Mononuclear cell (primary cell): ENCODE data around the gene PPP4R4. TPM values are rescaled to one million over a fixed set of nuclear protein-coding genes. Genes with fewer than 3 reads are reported as not detected.

Source experiments
- H3K27me3 ChIP-seq: 2 replicates; pipeline ENCODE4 v1.6.0; 2011; ENCODE audit warnings: low read length, control low read depth; ENCODE audit not compliant: insufficient read depth
- H3K4me1 ChIP-seq: 2 replicates; pipeline ENCODE4 v1.5.1; 2011; ENCODE audit warnings: mild to moderate bottlenecking, low read length, control low read depth; ENCODE audit not compliant: insufficient read depth
- H3K4me3 ChIP-seq: 2 replicates; pipeline ENCODE4 v1.5.1; 2011; ENCODE audit warnings: mild to moderate bottlenecking, low read length, moderate library complexity
- H3K9me3 ChIP-seq: 2 replicates; pipeline ENCODE4 v1.5.1; 2011; ENCODE audit warnings: low read depth, mild to moderate bottlenecking, control low read depth, low read length
- total RNA-seq: library from RNA; depleted of rRNA; stranded (reverse); fragments of >200 nt; gene quantifications from one replicate; pipeline ENCODE4 v1.2.3, GENCODE V29; 2012

Gene PPP4R4, protein sequence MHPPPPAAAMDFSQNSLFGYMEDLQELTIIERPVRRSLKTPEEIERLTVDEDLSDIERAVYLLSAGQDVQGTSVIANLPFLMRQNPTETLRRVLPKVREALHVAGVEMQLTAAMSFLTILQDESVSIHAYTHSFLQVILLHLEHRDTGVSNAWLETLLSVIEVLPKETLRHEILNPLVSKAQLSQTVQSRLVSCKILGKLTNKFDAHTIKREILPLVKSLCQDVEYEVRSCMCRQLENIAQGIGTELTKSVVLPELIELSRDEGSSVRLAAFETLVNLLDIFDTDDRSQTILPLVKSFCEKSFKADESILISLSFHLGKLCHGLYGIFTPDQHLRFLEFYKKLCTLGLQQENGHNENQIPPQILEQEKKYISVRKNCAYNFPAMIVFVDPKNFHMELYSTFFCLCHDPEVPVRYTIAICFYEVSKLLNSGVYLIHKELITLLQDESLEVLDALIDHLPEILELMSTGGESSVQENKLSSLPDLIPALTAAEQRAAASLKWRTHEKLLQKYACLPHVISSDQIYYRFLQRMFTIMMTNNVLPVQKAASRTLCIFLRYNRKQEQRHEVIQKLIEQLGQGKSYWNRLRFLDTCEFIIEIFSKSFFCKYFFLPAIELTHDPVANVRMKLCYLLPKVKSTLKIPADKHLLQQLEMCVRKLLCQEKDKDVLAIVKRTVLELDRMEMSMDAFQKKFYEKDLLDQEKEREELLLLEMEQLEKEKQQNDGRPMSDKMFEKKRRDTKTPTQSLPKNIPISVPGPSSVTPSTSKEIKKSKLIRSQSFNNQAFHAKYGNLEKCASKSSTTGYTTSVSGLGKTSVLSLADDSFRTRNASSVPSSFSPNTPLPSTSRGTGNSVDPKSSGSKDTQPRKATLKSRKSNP
- 0.84 TPM for total RNA-seq

- Histone ChIP-seq H3K4me1 (peaks cover 16% of the 10 kb centered on the region), H3K9me3 (no peaks in the 10 kb centered on the region), H3K27me3 (peaks cover 57% of the 10 kb centered on the region), H3K4me3 (peak within 1 kb of the TSS; percentile 40)
These were observed at the start of gene PPP4R4 for GRCh38 chr14:94173885-94174603. PPP4R4 (plus strand) TSS chr14:94174322; CDS start chr14:94174466, 144 bp downstream.

DNA sequence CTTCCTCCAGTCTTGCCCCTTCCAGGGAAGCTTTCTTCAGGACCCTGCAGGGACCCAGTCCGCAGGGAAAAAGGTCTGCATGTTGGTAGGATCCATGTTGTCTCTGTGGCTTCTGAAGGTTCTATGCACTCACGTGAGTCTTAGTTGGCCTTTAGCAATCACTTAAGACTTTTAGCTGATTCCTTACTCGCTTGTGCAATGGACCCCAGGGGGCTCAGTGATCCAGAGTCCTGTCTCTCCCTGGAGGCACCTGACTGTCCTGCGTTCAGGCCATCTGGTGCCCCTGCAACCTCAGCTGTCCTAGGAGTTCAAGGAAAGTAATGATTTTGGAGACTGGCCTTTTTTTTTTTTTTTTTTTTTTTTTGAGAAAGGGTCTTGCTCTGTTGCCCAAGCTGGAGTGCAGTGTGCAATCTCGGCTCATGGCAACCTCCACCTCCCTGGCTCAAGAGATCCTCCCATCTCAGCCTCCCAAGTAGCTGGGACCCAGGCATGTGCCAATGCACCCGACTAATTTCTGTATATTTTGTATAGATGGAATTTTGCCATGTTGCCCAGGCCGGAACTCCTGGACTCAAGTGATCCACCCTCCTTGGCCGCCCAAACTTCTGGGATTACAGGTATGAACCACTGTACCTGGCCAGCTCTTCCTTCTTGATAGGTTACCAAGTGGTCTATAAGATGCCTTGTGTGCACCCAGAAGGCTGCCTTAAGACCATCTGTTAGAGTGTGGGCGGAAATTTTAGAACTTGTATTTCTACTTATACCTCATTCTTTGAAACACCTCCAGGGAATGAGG, 49.3 kb upstream of the PPP4R4 start:
- H3K4me3 ChIP-seq, result no peak overlapping the region
- peaks cover 9% of the 10 kb centered on the region for H3K4me1 ChIP-seq
- no peaks in the 10 kb centered on the region for H3K9me3 ChIP-seq
- no peaks in the 10 kb centered on the region for H3K27me3 ChIP-seq

GRCh38 chr14:94125659-94126418, 48.3 kb upstream of the PPP4R4 start:
- H3K4me1 ChIP-seq, result peaks cover 15% of the 10 kb centered on the region
- no peaks in the 10 kb centered on the region for H3K27me3 ChIP-seq
- no peak overlapping the region for H3K4me3 ChIP-seq
- no peaks in the 10 kb centered on the region for H3K9me3 ChIP-seq

DNA sequence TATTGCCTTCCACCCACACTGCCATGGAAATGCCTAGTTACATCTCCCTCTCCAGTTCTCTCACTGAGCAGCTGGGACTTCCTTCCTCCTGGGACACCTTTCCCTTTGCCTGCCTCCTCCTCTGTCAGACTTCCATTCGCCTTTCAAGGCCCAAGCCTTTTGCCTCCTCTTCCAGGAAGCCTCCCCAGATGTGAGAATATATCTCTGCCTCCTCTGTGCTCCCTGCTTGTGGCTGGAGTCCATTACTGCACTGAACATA, 47.8 kb upstream of the PPP4R4 start:
- Histone ChIP-seq H3K4me1 (peaks cover 15% of the 10 kb centered on the region), H3K27me3 (no peaks in the 10 kb centered on the region), H3K9me3 (no peaks in the 10 kb centered on the region), H3K4me3 (no peak overlapping the region)

DNA sequence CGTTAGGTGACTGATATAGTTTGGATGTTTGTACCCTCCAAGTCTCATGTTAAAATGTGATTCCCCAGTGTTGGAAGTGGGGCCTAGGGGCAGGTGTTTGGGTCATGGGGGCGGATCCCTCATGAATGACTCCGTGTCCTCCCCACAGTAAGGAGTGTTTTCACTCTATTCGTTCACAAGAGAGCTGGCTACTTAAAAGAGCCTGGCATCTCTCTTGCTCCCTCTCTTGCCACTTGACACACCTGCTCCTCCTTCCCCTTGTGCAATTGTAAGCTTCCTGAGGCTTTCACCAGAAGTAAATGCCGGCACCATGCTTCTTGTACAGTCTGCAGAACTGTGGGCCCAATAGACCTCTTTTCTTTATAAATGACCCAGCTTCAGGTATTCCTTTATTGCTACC, 47.3 kb upstream of the PPP4R4 start:
- H3K4me1 ChIP-seq, result peaks cover 15% of the 10 kb centered on the region
- H3K4me3 ChIP-seq, result no peak overlapping the region
- no peaks in the 10 kb centered on the region for H3K27me3 ChIP-seq
- H3K9me3 ChIP-seq, result no peaks in the 10 kb centered on the region

DNA sequence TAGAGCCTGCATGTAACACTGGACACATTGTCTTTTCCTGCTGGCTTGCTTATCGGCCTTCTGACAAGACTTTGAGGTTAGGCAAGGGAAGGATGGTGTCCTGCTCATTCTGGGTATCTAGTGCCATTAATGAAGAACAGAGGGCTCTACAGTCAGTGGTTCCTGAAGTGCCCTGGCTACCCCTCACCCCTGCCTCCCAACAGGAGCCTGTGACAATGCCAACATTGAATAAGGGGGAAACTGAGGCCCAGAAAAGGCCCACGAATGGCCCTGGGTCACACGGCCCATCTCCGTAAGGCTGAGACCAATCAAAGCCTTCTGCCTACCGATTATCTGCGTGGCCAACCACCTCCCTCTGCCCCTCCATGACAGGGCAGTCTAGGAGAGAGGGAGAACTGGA, 46.8 kb upstream of the PPP4R4 start:
- Histone ChIP-seq H3K4me3 (no peak overlapping the region), H3K9me3 (no peaks in the 10 kb centered on the region), H3K4me1 (peaks cover 15% of the 10 kb centered on the region), H3K27me3 (no peaks in the 10 kb centered on the region)

DNA sequence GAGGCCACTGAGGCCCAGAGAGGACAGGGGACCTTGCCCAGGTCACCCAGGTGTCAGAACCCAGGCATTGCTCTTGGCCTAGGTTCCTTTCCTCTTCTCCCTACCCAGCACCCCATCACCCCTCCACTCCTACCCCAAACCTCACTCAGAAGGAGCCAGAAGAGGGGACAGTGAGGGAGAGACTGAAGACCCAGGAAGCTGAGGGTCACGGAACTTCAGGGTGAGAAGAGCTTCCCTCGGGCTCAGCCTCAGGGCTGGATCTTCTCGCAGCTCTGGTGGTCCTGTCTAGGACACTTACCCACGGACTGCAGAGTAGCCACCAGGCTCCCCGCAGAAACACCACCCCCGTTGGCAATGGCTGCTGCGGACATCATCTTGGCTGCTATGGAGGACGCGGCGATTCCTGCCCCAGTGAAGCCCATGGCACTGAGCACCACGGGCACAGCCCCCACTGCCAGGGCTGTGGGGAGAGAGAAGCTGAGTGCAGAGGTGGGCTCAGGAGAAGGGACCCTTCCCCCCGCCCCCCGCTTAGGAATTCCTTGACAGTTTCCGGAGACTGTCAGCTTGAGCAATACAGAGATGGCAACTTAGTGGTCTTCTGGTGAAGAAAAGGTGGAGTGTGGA, 45.8 kb upstream of the PPP4R4 start:
- no peaks in the 10 kb centered on the region for H3K9me3 ChIP-seq
- H3K4me3 ChIP-seq, result no peak overlapping the region
- H3K27me3 ChIP-seq, result no peaks in the 10 kb centered on the region
- peaks cover 15% of the 10 kb centered on the region for H3K4me1 ChIP-seq

DNA sequence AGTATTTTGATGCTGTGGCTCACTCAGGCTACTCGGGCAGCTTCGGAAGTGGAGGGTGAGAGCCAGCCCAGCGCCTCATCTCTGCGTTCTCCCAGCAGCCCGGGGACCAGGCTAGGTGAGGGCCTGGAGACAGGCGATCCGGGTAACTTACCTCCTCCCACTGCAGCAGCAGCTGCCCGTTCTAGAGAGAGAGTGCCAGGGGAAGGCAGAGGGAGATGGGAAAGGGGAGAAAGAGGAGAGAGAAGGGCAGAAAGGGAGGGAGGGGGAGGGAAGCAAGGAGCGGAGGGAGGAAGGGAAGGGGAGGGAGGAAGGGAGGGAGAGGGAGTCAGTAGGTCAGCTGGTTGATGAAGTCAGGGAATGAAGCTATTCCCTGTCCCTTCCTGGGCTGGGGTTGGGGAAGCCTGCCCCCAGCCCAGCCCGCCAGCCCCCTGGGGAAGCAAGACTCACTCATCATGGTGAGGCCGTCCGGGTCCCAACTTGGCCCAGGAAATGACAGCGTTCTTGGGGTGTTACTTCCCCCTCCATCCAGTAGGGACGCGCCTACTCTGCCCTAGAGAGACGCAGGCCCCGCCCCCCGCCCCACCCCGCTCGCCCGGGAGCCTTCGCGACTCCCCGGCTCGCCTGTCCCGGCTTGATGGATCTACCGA, 44.9 kb upstream of the PPP4R4 start, which contains the start of gene IFI27L2:
IFI27L2 (minus strand) TSS at position 494 of the 647 bp plus-strand sequence; CDS start at position 454, 40 bp downstream.
- H3K9me3 ChIP-seq, result no peaks in the 10 kb centered on the region
- no peaks in the 10 kb centered on the region for H3K27me3 ChIP-seq
- peak within 1 kb of the TSS; percentile 55 for H3K4me3 ChIP-seq
- peaks cover 15% of the 10 kb centered on the region for H3K4me1 ChIP-seq

- Histone ChIP-seq H3K4me3 (peak overlapping the region; percentile 55), H3K4me1 (peaks cover 15% of the 10 kb centered on the region), H3K9me3 (no peaks in the 10 kb centered on the region), H3K27me3 (no peaks in the 10 kb centered on the region)
These were observed 44.2 kb upstream of the PPP4R4 start for GRCh38 chr14:94129758-94130414.

- peaks cover 19% of the 10 kb centered on the region for H3K4me1 ChIP-seq
- H3K9me3 ChIP-seq, result no peaks in the 10 kb centered on the region
These were observed 41.7 kb upstream of the PPP4R4 start for GRCh38 chr14:94132285-94132887.

DNA sequence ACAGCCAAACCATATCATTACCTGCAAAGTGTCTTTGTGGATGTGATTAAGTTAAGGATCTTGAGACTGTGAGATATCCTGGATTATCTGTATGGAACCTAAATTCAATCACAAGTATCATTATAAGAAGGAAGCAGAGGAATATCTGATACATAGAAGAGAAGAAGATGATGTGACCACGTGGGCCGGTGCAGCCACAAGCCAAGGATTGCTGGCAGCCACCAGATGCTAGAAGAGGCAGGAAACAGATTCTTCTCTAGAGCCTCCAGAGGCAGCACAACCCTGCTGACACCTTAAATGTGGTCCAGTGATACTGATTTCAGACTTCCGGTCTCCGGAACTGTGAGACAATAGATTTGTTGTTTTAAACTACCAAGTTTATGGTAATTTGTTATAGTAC, 38.6 kb upstream of the PPP4R4 start:
- H3K9me3 ChIP-seq, result no peaks in the 10 kb centered on the region
- H3K27me3 ChIP-seq, result no peaks in the 10 kb centered on the region
- no peak overlapping the region for H3K4me3 ChIP-seq
- H3K4me1 ChIP-seq, result peaks cover 4% of the 10 kb centered on the region

More at GRCh38 chr14:94132285-94132887, 41.7 kb upstream of the PPP4R4 start:
- no peaks in the 10 kb centered on the region for H3K27me3 ChIP-seq
- no peak overlapping the region for H3K4me3 ChIP-seq

DNA sequence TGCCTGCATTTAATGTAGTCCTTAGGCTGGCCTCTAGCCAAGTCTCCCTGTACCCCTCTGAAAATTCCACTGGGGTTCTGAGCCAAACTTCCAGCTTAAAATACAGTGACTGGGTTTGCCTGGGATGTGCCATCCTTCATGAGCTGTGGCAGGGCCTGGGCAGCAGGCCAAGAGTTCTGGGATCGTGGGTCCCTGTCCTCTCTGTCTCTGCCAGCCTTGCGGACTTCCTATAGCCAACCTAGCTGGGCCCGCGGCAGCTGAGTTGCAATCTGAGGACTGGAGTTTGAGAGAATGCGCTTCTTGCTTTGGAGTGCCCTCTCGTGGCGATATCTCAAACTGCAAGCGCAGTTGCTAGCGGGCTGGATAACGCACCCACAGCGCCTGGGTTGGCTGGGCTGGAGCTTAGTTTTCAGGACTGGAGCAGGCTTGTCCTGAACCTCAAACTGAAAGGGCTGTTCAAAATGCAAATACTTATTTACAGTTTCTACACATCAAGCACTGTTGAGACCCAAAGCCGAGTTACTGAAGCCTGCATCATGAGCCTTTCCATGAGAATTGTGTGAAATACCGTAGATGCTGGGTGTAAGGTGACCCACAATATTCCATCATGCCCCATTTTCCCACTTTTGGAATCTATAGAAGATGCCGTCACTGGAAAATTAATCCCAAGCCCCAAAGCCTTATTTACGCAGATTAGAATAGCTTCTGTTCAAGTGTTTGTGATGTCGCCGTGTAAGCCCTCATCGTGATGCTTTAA, 37.4 kb upstream of the PPP4R4 start:
- peaks cover 4% of the 10 kb centered on the region for H3K4me1 ChIP-seq
- H3K4me3 ChIP-seq, result no peak overlapping the region
- H3K27me3 ChIP-seq, result no peaks in the 10 kb centered on the region
- H3K9me3 ChIP-seq, result no peaks in the 10 kb centered on the region
